ENCODE measurements around the gene B4GALNT4.
"Not testable (repeated sequence)": the region's sequence is repeated elsewhere in the genome, so short reads cannot be mapped to it uniquely, and the experiment has no call there.

B4GALNT4 gene

DNA sequence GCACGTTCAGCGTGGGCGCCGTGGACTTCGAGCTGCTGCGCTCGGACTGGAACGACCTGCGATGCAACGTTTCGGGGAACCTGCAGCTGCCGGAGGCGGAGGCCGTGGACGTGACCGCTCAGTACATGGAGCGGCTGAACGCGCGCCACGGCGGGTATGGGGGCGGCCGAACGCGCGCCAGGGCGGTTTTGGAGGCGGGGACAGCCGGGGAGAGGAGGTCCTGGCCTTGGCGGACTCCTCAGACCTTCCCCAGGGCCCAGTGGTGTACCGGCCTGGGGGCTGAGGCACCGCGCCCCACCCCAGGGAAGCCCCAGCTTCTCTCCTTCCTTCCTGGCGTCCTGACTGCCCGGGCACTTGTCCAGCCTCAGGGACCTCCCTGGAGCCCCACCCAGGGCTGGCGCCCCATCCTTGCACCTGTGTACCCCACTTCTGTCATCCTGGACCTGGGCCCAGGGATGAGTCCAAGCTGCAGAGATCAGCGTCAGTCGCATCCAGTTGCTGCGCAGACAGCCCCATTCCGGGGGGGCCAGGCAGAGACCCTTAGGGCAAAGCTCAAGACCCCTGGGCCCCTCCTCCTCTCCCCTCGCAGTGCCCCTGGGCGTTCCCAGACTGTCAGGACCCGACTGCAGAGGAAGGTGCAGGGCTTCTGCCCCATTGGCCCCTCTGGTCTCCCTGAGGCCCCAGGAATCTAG, 8.0 kb downstream of the B4GALNT4 start:
- DNase-seq: no peak

DNA sequence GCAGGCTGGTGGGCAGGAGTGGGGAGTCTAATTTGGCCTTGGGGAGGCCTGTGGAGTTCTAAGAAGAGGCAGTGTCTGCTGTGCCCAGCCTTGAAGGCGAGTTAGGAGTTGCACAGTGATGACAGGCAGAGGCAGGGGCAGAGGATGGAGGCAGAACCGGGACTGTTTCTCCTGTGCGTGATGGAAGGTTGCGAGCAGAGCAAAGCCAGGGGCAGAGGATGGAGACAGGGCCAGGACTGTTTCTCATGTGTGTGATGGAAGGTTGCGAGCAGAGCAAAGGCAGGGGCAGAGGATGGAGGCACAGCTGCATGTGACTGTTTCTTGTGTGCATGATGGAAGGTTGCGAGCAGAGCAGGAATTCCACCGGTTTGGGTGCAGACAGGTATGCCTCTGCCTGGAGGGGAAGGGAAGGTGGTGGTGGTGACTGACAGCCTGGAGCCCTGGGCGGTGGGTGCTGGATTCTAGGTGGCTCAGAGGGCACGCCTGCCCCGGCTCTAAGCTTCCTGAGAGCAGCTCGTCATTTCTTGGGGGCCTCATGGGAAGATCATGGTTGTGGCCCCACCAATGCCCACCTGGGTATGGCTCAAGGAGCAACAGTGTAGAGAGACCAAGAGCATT, 8.7 kb downstream of the B4GALNT4 start:
- no peak for DNase-seq

DNA sequence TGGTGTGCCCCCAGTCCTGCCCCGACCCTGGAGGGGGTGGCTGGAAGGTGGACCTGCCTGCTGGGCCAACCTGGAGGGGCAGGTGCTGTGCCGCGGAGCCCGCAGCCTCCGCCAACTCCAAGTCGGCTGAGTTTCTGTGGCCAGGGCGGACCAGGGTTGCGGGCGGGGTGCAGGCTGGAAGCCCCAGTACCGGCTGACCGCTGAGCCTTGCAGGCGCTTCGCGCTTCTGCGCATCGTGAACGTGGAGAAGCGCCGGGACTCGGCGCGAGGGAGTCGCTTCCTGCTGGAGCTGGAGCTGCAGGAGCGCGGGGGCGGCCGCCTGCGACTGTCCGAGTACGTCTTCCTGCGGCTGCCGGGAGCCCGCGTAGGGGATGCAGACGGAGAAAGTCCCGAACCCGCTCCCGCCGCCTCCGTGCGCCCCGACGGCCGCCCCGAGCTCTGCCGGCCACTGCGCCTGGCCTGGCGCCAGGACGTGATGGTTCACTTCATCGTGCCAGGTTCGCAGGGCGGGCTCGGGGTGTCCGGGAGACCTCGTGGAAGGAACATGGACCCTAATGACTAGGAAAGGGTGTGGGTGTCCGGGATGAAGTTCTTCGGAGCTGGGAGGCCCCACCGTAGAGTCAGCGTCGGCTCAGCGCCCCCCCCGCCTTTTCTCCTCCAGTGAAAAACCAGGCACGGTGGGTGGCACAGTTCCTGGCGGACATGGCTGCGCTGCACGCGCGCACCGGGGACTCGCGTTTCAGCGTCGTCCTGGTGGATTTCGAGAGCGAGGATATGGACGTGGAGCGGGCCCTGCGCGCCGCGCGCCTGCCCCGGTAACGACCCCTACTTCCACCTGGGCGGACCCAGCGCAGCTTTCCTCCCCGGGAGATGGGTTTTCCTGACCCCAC, 10.2 kb downstream of the B4GALNT4 start:
- no peak for DNase-seq

DNA sequence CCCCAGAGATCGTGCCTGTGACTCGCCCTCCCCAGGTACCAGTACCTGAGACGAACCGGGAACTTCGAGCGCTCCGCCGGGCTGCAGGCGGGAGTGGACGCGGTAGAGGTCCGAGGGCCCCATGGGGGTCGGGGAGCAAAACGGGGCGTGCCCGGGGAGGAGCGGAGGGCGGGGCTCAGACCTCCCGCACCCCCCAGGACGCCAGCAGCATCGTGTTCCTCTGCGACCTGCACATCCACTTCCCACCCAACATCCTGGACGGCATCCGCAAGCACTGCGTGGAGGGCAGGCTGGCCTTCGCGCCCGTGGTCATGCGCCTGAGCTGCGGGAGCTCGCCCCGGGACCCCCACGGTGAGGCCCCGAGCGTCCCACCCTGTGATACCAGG, 10.8 kb downstream of the B4GALNT4 start:
- no peak for DNase-seq

DNA sequence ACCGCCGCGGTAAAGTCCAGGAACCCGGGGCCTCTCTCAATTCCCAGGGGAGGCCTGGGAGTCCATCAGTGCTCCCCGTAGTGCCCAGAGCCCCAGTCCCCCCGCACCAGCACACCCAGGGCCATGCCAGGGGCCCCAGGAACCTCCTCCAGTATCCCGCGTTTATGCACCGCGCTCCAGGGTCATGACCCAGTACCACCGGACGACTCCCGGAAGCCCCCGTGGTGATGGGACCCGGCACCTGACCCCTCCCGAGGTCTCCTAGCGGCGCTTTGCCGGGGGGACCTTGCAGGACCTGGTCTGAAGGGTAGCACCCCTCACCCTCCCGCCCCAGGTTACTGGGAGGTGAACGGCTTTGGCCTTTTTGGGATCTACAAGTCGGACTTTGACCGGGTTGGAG, 11.2 kb downstream of the B4GALNT4 start:
- DNase-seq: no peak

DNA sequence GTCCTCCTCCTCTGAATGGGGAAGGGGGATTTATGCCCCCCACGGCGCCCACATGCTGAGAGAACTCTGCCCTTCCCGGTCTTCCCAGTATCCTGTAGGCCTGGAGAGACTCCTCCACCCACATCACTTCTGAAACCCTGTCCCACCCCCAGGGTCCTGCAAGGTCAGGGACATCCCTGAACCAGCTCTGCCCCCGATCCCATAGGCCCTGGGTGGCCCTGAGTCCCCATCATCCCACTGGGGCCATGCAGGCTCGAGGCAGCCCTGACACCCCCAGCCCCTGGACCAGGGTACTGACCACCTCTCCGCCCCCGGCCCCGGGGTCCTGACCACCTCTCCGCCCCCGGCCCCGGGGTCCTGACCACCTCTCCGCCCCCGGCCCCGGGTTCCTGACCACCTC, 11.7 kb downstream of the B4GALNT4 start:
- DNase-seq: no peak

DNA sequence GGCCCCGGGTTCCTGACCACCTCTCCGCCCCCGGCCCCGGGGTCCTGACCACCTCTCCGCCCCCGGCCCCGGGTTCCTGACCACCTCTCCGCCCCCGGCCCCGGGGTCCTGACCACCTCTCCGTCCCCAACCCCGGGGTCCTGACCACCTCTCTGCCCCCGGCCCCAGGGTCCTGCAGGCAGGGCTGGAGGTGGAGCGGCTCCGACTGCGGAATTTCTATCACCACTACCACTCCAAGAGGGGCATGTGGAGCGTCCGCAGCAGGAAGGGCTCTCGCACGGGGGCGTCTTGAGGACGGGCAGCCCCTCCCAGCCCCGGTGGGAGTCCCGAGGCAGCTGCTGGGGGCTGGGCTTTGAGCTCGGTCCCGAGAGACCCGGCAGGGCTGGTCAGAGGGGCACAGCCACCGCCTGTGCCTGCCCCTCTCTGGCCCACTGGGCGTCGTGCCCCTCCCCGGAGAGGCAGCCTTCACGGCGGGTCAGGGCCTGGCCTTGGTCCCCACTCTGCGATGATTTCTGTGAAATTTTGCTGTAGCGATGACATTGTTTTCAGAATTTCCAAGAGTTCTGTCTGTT, 12.3 kb downstream of the B4GALNT4 start:
- DNase-seq: no peak

DNA sequence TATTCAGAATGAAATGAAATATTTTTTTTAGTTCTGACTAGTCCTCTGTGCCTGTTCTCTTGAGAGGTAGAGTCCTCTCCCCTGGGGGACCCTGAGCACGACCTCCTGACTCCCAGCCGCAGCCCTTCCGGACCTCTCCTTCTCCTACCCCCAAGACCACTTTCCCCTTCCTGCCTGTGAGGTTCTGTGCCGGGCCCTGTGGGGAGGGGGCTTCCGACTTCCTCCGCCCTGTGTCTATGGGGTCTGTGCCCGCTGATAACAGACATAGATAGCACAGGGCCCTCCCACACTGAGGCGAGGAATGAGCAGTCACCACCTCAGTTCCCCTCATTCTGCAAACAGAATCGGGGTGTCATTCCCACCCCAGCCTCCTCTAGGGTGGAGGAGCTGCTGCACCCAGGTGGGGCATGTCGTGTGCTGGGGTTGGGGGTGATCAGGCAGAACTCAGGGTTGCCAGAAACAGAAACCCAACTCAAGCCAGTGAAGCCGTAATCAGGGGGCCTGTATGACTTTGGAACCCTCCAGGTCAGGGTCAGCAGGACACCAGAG, 12.9 kb downstream of the B4GALNT4 start:
- no peak for DNase-seq

DNA sequence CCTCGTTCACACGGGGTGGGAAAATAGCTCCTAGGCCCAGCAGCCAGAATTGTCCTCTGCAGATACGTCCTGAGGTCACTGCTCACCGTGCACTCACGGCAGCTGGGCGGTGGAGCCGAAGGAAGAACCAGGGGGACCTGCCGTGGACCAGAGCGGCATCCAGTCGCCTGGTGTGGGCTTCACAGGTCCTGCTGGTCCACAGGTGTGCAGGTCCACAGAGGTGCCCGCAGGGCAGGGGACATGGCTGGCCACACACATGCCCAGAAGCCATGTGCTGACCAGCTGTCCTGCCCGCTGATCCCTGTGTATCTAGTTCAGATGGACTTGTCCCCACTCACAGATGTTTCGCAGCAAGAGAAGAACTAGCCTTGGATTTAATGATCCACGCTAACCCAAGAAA, 14.1 kb downstream of the B4GALNT4 start:
- DNase-seq: no peak

DNA sequence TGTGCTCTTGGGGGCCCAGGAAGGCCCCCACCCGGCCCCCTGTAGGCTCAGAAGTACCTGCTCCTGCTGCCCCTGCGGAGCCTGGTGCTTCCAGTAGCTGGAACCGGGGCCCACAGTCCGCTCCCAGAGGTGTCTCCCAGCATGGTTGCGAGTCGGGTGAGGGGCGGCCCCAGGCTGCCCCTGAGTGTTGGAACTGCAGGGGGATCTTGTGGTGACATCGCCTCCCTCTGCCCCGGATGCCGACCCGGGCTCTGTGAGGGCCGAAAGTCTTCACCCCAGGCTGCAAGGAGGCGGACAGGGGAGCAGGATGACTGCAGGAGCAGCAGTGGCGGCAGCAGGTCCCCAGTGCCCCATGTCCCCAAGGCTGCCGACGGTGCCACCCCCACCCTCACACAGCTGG, 15.2 kb downstream of the B4GALNT4 start:
- no peak for DNase-seq

DNA sequence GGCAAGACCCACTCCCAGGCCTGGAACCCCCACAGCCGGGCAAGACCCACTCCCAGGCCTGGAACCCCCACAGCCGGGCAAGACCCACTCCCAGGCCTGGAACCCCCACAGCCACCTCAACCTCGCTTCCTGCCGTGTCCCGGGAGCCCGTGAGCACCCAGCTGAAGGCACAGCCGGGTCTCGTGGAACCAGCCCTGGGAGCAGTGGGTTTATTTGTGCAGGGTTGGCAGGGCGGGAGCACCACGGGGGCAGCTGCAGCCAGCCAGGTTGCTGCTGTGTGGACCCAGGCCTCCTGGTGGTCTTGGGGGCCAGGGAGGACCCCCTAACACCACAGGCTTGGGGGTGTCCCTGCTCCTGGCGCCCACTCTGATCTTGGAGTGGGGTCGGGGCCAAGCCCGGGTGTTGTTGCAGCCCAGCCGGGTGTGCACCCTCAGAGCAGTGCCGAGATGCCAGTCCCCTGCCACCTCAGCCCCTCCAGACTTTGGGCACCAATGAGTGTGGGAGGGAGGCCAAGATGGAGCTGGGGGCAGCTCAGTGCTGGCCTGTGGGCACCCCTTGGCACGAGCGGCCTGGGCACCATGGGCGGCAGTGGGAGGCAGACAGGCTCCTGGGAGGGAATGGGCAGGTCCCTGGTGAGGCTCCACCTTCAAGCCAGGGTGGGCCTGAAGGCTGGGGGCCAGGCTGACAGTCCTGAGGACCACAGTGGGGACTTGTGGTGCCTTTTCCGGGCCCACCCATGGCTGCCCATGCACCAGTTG, 16.5 kb downstream of the B4GALNT4 start:
- DNase-seq: no peak

DNA sequence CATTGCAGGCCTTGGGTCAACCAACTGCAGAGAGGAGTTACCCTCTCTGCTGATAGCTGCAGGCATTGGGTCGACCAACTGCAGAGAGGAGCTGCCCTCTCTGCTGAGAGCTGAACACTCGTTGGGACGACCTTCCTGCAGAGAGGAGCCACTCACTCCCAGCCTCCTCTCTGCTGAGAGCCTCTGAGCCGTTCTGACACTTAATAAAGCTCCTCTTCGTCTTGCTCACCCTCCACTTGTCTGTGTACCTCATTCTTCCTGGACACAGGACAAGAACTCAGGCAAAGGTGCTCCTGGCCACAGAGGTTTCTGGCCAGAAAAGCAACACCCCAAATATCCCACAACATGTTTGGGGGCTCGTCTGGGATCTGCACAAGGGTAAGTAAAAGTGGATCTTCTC, 17.2 kb downstream of the B4GALNT4 start:
- DNase-seq: no peak

DNA sequence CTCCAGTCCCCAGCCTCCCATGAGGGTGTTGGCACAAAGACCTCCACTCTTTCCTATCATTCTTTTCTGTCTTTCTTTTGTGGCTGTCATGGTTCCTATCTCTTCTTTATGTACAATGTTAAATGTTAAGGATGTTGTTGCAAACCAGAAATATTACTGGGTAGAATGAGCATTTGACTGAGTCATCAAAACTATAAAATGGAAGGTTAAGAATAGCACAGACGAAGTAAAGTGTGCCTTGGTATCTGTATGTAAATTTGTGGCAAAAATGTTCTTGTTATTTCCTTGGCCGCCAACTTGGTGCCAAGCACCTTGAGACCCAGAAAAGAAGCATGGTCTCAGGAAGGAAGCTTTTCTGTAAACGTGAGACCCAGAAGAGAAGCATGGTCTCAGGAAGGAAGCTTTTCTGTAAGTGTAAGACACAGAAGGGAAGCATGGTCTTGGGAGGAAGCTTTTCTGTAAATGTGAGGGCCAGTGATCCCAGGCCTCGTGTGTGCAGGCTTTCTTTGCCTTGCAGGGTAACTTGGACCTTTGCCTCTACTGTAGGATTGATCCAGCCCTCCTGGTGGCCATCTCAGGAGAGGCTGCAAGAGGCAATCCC, 18.0 kb downstream of the B4GALNT4 start:
- no peak for DNase-seq

DNA sequence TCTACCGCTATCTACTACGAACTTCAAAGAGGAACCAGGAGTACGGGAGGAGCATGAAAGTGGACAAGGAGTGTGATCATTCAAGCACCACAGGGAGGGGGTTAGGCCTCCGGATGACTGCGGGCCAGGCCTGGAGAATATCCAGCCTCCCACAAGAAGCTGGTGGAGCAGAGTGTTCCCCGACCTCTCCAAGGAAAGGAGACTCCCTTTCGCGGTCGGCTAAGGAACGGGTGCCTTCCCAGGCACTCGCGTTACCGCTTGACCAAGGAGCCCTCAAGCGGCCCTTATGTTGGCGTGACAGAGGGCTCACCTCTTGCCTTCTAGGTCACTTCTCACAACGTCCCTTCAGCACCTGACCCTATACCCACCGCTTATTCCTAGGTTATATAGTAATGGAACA, 20.1 kb downstream of the B4GALNT4 start:
- not testable (repeated sequence) for DNase-seq

DNA sequence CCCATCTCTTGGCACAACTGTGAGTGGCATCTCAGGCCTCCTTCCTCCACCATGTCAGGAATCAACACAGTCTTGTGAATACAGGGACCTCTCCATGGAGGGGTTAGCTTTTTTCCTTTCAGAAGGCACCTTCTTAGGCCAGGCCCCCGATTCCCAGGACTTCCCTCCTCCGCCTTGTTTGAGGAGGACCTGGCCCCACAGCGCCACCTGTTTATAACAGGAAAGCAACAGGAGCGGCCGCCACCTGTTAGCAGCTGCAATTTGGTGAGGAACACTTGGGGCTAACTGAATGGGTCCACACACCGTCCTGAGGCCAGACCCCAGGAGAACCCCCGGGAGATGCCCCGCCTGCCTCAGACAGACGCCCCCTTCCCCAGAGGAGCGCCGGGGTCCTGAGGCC, 20.9 kb downstream of the B4GALNT4 start:
- no peak for DNase-seq

DNA sequence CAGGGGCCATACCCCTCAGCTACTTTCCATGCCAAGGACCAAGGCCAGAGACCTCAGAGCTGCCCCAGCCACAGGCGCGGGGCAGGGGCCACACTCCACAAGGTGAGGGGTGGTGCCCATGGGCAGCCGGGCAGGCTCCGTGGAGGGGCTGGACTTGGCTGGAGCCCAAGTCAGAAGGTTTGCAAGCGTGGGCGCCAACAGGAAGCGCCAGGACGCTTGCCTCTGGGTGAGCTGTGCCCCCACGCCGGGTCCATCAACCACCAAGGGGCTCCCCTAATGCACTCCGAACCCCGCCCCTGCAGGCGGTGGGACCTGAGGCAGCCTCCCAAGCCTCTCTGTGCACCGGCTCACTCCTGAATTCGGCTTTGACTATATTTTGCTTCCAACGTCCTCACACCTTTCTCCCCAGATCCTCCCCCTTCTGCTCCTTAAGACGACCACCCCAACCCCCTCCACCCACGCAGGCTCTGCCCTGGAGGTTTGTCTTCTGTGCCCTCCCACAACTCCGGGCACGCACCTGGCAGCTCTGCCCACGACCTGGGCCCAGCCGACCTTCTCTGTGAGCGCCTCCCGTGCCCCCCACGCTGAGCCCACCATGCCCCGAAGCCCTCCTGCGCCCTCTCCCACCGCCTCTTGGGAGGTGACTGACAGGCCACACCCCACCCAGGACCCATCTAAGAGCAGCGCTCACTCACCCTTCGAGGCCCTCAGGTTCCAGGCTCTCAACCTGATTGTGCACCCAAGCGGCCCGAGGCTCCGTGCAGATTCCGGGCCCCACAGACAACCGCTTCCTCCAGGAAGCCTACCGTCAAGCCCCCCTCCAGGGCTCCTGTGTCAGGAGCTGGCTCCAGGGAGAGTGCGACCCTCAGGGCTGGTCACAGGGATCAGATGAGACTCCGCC, 22.1 kb downstream of the B4GALNT4 start:
- no peak for DNase-seq

DNA sequence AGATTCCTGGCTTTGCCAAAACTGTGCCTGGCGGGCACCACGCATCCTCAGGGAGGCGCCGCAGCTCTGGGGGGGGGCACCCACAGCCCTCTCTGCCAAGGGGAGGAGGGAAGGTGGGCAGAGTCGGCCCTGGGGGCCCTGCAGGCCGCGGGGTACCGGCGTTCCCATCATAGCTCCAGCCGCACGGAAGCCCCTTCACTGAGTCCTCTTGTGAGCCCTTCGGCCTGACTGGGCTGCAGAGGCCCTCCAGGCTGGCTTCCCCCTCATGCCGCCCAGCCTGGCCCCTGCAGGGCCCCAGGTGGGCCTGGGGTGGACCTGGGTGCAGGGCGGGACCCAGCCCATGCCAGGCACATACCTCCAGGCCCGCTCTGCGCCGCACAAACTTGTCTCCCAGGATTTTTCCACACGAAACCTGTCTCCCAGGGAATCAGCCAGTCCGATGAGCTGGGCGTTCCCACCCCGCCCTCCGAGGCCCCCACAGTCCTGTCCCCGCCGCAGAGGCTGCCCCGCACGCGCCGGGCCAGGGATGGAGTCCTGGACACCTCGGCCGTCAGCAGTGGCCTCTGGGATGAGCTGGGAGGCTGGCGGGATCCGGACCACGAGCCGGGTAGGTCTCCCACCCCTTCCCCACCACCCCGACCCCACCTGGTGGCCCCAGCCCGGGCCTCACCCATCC, 22.9 kb downstream of the B4GALNT4 start:
- DNase-seq: no peak

DNA sequence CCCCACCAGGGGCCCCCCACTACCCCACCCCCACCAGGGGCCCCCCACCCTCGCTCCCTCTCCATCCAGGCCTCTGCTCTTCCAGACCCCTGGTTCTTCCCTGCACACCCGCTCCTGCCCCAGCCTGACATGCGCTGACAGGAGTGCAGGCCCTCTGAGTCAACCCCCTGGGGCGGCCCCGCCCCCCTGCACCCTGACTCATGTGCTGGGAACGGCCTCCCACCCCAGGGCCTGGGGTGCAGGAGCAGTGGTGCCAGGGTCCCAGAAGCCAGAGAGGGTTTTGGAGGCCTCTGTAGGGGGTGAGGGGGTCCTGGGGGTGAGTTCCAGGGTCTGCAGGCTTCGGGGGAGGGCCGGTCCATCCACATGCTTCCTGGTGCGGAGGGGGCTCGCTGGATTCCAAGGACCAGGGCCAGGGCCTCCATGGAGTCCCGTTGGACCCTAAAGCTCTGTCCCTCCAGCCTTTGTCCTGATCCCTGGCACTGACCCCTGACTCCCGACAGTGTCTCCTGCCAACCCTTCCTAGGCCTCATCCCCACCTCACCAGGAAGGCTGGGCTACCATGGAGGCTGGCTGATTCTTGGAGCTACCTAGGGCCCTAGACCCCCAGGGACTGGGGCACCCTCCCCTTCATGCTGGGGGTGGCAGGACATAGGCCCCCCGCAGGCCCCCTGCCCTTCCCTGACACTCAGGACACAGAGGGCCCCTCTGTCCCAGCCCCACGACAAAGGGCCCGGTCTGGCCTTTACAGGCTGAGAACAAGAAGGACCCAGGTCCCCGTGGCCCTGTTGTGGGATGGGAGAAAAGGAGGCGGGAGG, 24.1 kb downstream of the B4GALNT4 start:
- DNase-seq: no peak

DNA sequence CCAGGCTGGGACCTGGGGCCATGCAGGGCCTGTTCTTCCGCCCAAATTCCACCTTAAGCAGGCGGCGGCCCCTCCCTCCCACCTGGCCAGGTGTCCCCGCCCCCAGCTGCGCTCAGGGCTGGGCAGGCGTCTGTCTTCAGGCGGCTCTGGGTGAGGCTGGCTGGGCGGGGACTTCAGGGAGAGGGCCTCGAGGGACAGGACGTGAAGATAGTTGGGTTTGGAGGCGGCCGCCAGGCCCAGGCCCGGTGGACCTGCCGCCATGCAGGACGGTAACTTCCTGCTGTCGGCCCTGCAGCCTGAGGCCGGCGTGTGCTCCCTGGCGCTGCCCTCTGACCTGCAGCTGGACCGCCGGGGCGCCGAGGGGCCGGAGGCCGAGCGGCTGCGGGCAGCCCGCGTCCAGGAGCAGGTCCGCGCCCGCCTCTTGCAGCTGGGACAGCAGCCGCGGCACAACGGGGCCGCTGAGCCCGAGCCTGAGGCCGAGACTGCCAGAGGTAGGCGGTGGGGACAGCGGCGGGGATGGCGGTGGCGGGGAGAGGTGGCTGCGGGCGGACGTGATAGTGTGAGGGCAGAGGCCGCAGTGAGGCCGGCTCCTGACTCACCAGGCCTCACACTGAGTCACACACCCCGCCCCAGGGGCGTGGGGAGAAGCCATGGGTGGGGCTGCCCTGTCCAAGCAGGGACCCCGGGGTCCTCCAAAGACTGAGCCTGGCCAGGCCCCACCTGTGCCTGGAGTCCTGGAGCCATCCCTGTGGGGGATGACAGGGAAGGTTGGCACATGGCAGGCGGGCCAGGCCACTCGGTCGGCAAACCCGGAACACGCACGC, 24.9 kb downstream of the B4GALNT4 start, which contains the start of gene PKP3:
Gene PKP3, plus strand, starts transcription at position 176 of the 824 bp plus-strand sequence. Its CDS starts 84 bp downstream, at position 260.
- DNase-seq: no peak

Data from GF-D8 (cell line).